Measurements from ENCODE around the gene CA11. TPM values are rescaled to one million over a fixed set of nuclear protein-coding genes. Genes with fewer than 3 reads are reported as not detected.

The CA11 gene
- total and polyA plus RNA-seq, 9 of the 15 experiments (the other 6 are each of a cell fraction or from before 2014, with no cell fraction given), result 2.9 to 19.9 (median 8.3) TPM

DNA sequence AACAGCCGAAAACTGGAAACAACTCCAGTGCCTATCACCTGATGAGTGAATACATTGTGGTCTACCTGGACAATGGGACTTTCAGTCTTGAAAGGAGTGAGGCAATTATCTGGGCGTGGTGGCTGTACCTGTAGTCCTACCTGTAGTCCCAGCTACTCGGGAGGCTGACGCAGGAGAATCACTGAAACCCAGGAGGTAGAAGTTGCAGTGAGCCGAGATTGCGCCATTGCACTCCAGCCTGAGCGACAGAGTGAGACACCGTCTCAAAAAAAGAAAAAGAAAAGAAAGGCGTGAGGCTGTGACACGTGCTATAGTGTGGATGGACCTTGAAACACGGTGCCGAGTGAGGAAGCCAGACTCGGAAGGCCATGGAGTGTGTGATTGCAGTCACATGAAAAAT is 30.9 kb upstream of the CA11 start (continued):
- TF ChIP-seq, protein P1, sequence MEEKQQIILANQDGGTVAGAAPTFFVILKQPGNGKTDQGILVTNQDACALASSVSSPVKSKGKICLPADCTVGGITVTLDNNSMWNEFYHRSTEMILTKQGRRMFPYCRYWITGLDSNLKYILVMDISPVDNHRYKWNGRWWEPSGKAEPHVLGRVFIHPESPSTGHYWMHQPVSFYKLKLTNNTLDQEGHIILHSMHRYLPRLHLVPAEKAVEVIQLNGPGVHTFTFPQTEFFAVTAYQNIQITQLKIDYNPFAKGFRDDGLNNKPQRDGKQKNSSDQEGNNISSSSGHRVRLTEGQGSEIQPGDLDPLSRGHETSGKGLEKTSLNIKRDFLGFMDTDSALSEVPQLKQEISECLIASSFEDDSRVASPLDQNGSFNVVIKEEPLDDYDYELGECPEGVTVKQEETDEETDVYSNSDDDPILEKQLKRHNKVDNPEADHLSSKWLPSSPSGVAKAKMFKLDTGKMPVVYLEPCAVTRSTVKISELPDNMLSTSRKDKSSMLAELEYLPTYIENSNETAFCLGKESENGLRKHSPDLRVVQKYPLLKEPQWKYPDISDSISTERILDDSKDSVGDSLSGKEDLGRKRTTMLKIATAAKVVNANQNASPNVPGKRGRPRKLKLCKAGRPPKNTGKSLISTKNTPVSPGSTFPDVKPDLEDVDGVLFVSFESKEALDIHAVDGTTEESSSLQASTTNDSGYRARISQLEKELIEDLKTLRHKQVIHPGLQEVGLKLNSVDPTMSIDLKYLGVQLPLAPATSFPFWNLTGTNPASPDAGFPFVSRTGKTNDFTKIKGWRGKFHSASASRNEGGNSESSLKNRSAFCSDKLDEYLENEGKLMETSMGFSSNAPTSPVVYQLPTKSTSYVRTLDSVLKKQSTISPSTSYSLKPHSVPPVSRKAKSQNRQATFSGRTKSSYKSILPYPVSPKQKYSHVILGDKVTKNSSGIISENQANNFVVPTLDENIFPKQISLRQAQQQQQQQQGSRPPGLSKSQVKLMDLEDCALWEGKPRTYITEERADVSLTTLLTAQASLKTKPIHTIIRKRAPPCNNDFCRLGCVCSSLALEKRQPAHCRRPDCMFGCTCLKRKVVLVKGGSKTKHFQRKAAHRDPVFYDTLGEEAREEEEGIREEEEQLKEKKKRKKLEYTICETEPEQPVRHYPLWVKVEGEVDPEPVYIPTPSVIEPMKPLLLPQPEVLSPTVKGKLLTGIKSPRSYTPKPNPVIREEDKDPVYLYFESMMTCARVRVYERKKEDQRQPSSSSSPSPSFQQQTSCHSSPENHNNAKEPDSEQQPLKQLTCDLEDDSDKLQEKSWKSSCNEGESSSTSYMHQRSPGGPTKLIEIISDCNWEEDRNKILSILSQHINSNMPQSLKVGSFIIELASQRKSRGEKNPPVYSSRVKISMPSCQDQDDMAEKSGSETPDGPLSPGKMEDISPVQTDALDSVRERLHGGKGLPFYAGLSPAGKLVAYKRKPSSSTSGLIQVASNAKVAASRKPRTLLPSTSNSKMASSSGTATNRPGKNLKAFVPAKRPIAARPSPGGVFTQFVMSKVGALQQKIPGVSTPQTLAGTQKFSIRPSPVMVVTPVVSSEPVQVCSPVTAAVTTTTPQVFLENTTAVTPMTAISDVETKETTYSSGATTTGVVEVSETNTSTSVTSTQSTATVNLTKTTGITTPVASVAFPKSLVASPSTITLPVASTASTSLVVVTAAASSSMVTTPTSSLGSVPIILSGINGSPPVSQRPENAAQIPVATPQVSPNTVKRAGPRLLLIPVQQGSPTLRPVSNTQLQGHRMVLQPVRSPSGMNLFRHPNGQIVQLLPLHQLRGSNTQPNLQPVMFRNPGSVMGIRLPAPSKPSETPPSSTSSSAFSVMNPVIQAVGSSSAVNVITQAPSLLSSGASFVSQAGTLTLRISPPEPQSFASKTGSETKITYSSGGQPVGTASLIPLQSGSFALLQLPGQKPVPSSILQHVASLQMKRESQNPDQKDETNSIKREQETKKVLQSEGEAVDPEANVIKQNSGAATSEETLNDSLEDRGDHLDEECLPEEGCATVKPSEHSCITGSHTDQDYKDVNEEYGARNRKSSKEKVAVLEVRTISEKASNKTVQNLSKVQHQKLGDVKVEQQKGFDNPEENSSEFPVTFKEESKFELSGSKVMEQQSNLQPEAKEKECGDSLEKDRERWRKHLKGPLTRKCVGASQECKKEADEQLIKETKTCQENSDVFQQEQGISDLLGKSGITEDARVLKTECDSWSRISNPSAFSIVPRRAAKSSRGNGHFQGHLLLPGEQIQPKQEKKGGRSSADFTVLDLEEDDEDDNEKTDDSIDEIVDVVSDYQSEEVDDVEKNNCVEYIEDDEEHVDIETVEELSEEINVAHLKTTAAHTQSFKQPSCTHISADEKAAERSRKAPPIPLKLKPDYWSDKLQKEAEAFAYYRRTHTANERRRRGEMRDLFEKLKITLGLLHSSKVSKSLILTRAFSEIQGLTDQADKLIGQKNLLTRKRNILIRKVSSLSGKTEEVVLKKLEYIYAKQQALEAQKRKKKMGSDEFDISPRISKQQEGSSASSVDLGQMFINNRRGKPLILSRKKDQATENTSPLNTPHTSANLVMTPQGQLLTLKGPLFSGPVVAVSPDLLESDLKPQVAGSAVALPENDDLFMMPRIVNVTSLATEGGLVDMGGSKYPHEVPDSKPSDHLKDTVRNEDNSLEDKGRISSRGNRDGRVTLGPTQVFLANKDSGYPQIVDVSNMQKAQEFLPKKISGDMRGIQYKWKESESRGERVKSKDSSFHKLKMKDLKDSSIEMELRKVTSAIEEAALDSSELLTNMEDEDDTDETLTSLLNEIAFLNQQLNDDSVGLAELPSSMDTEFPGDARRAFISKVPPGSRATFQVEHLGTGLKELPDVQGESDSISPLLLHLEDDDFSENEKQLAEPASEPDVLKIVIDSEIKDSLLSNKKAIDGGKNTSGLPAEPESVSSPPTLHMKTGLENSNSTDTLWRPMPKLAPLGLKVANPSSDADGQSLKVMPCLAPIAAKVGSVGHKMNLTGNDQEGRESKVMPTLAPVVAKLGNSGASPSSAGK (IDR thresholded peaks at IDR 0.05), result 0 out of 2 replicates have a peak, but pooled peaks have one; percentile 29
- TF ChIP-seq POLR2H (tag; IDR thresholded peaks at IDR 0.05; ENCODE audit: low read depth), result no peak
- no peak for TF ChIP-seq TCF3 (CRISPR knock-in tag; IDR thresholded peaks at IDR 0.05)
- no peak for TF ChIP-seq KAT8 (IDR thresholded peaks at IDR 0.05; ENCODE audit: low read depth)
- no peak for TF ChIP-seq CEBPG (CRISPR knock-in tag; IDR thresholded peaks at IDR 0.05)
- TF ChIP-seq CEBPG (tag; conservative IDR thresholded peaks at IDR 0.05 in 1 of 2, IDR thresholded peaks at IDR 0.05 in 1 of 2), result no peak
- no peak for TF ChIP-seq ETV5 (CRISPR knock-in tag; IDR thresholded peaks at IDR 0.05; ENCODE audit: low read depth)
- no peak for TF ChIP-seq NR3C1 (CRISPR knock-in tag; IDR thresholded peaks at IDR 0.05)

Data from K562 (cell line).